Upper lobe of right lung (tissue), 1 donor: ENCODE measurements around the gene OVAAL. TPM values are rescaled to one million over a fixed set of nuclear protein-coding genes. Genes with fewer than 3 reads are reported as not detected.

Source experiments
- ATAC-seq: fragments of 200-7000 bp; cut with Tn5 transposase; one replicate; pipeline ENCODE4 v1.9.1; 2020; ENCODE audit warnings: mild to moderate bottlenecking, moderate library complexity
- DNase-seq: peaks from one replicate; pipeline ENCODE4 v3.0.0-alpha.2; 2020
- H3K27ac ChIP-seq: fragments of 200-600 bp; one replicate; pipeline ENCODE4 v1.8.0; 2022
- H3K27me3 ChIP-seq: fragments of 200-600 bp; one replicate; pipeline ENCODE4 v1.8.0; 2022; ENCODE audit warnings: mild to moderate bottlenecking
- H3K36me3 ChIP-seq: fragments of 200-600 bp; one replicate; pipeline ENCODE4 v1.8.0; 2022
- H3K4me1 ChIP-seq: fragments of 200-600 bp; one replicate; pipeline ENCODE4 v1.8.0; 2022
- H3K4me3 ChIP-seq: fragments of 200-600 bp; one replicate; pipeline ENCODE4 v1.8.0; 2022; ENCODE audit warnings: mild to moderate bottlenecking
- H3K9me3 ChIP-seq: fragments of 200-600 bp; one replicate; pipeline ENCODE4 v1.8.0; 2022
- CTCF ChIP-seq: fragments of 200-600 bp; IDR thresholded peaks from one replicate; pipeline ENCODE4 v1.8.0; 2022; ENCODE audit warnings: antibody characterized with exemption
- intact Hi-C: fragments of 100-400 bp; cut with DNase I; formaldehyde crosslinking; loops from one replicate; pipeline ENCODE4 v1.11.0; 2022
- total RNA-seq: library from RNA; stranded (reverse); fragmentation: NEBNext Ultra II Directional; extraction: Animal tissue kit (Norgen Biotek cat#: 25700); gene quantifications from one replicate; pipeline ENCODE4 v1.2.1, GENCODE V29; 2021
- donor health status: DM: no; HTN: yes; CAD: no; lungs with severe emphysema.

The OVAAL gene
- total RNA-seq, 1 donor from 2014 or later: not detected

DNA sequence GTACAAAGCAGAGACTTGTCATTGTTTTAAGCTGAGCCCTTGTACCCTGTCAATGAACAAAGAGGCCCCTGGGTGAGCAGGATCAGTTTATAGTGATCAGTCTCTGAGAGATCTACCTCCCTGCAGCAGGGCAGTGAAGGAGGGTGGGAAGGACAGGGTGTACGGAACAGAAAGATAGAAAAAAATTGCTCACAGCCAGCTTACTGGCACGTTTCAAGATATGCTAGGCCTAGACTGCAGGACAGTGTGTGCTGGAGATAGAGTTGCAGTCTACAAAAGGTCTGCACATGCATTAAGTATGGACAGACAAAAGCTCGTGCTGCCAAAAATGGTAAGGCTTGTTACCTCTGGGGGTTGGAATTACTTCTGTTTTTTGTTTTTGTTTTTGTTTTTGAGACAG, 34.6 kb downstream of the OVAAL start:
- H3K27me3 ChIP-seq: no peaks in the 10 kb centered on the region
- H3K4me1 ChIP-seq: no peaks in the 10 kb centered on the region
- H3K9me3 ChIP-seq: no peaks in the 10 kb centered on the region
- DNase-seq: no peak
- no peak overlapping the region for H3K27ac ChIP-seq
- no peak overlapping the region for H3K4me3 ChIP-seq
- no peak for TF ChIP-seq CTCF
- intact Hi-C loops: no loop called here
- H3K36me3 ChIP-seq: no peaks in the 10 kb centered on the region
- no peak for ATAC-seq

DNA sequence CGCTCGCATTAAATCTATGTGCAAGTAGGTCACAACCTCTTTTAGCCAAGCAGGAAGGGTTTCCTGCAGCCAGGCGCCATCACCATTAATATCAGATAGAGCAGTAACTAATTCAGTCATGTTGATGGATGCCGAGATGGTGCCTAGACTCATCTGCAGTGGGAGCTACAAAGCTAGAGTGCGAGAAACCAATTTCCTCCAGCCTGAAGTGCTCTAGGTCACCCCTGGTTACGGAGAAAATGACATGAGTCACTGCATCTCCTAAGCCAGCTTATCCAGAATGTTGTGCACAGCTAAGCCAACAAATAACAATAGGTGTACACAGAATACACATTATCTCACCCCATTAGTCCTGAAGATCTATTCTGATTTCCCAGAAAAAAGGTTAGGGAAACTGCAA, 36.0 kb downstream of the OVAAL start:
- intact Hi-C loops: no loop called here
- no peak for TF ChIP-seq CTCF
- Histone ChIP-seq H3K27me3 (no peaks in the 10 kb centered on the region), H3K4me3 (no peak overlapping the region), H3K9me3 (no peaks in the 10 kb centered on the region), H3K4me1 (no peaks in the 10 kb centered on the region), H3K27ac (no peak overlapping the region), H3K36me3 (no peaks in the 10 kb centered on the region)
- no peak for ATAC-seq
- DNase-seq: no peak

- ATAC-seq (no peak), DNase-seq (no peak)
- intact Hi-C loops: no loop called here
- Histone ChIP-seq H3K9me3 (no peaks in the 10 kb centered on the region), H3K4me1 (no peaks in the 10 kb centered on the region), H3K36me3 (no peaks in the 10 kb centered on the region), H3K27me3 (no peaks in the 10 kb centered on the region), H3K27ac (no peak overlapping the region), H3K4me3 (no peak overlapping the region)
- no peak for TF ChIP-seq CTCF
These were observed 37.2 kb downstream of the OVAAL start for GRCh38 chr1:180595966-180596365.

DNA sequence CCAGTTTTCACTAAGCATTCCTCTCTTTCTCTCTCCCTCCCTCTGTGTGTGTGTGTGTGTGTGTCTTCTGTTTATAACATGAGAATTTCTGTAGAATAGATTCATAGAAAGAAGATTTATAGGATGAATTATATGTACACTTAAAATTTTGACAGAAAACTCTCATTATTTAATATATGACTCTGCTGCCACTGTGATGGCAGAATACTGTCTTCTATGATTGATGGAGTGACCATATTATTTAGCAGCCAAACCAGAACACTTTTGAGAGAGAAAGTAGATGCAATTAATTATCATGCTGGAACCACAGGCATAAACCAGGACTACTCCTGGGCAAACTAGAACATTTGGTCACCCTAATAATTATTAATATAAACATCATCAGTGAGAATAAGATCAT, 38.8 kb downstream of the OVAAL start:
- Histone ChIP-seq H3K27ac (no peak overlapping the region), H3K9me3 (no peaks in the 10 kb centered on the region), H3K36me3 (no peaks in the 10 kb centered on the region), H3K27me3 (no peaks in the 10 kb centered on the region), H3K4me1 (no peaks in the 10 kb centered on the region), H3K4me3 (no peak overlapping the region)
- ATAC-seq (no peak), DNase-seq (no peak)
- intact Hi-C loops: no loop called here
- no peak for TF ChIP-seq CTCF

GRCh38 chr1:180598333-180598974, 39.7 kb downstream of the OVAAL start:
- TF ChIP-seq CTCF: no peak
- peak; percentile 41 for ATAC-seq
- no peaks in the 10 kb centered on the region for H3K4me1 ChIP-seq
- no peak overlapping the region for H3K27ac ChIP-seq
- intact Hi-C loops: no loop called here
- no peaks in the 10 kb centered on the region for H3K36me3 ChIP-seq
- H3K27me3 ChIP-seq: no peaks in the 10 kb centered on the region
- DNase-seq: no peak
- no peak overlapping the region for H3K4me3 ChIP-seq
- H3K9me3 ChIP-seq: no peaks in the 10 kb centered on the region

DNA sequence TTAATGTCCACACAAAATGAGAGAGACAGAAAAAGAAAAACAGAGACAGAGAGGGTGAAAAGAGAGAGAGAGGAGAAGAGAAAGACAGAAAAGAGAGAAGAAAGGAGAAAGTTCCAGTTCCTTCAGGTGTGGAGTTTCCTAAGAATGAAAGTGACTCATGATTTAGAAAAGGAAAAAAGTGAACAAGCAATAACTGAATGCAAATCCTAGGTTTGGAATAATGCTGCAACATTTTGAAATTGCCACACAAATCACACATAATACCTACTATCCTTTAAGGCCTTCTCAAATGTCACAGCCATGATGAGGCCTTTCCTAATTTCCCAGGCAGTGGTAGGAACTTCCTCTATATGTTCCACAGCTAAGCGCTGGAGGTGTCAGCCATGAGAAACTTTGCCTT, 41.6 kb downstream of the OVAAL start:
- Histone ChIP-seq H3K9me3 (no peaks in the 10 kb centered on the region), H3K4me1 (no peaks in the 10 kb centered on the region), H3K36me3 (no peaks in the 10 kb centered on the region), H3K4me3 (no peak overlapping the region), H3K27me3 (no peaks in the 10 kb centered on the region), H3K27ac (no peak overlapping the region)
- no peak for ATAC-seq
- TF ChIP-seq CTCF: no peak
- no peak for DNase-seq
- intact Hi-C loops: no loop called here
